RPMI7951 (cell line): ENCODE measurements around the gene CARM1. TPM values are rescaled to one million over a fixed set of nuclear protein-coding genes. Genes with fewer than 3 reads are reported as not detected.

Experiments
- total RNA-seq: library from RNA; depleted of rRNA; stranded (reverse); fragments of >200 nt; shearing (Covaris generic); gene quantifications from 2 replicates; pipeline ENCODE4 v1.2.3, GENCODE V29; 2014; rRNA removed

CARM1 gene
- total RNA-seq, 1 experiment from 2014 or later, result 23.9 TPM

Other genes with a start within 250 kb of the CARM1 start
- gene SLC44A2, start 246.0 kb upstream of the CARM1 start, total RNA-seq, result 16.5 and 21.1 TPM in 2 replicates
- 102 and 107 TPM in 2 replicates for gene ILF3, start 217.2 kb upstream of the CARM1 start, total RNA-seq
- gene QTRT1, start 170.1 kb upstream of the CARM1 start, total RNA-seq, result 18.4 and 25.5 TPM in 2 replicates
- gene DNM2, start 153.5 kb upstream of the CARM1 start, total RNA-seq, result 46.6 and 77.3 TPM in 2 replicates
- gene TMED1, start 35.3 kb upstream of the CARM1 start, total RNA-seq, result 39.8 and 77.3 TPM in 2 replicates
- gene C19orf38, start 23.1 kb upstream of the CARM1 start, total RNA-seq, result 0.36 TPM in 1 of 2 replicates, not detected in the other
- 34.1 and 38.3 TPM in 2 replicates for gene YIPF2, start 57.1 kb downstream of the CARM1 start, total RNA-seq
- gene TIMM29, start 57.3 kb downstream of the CARM1 start, total RNA-seq, result 20.4 and 32.0 TPM in 2 replicates
- 59.4 and 72.9 TPM in 2 replicates for gene SMARCA4, start 89.5 kb downstream of the CARM1 start, total RNA-seq
- 44.0 and 46.7 TPM in 2 replicates for gene LDLR, start 217.9 kb downstream of the CARM1 start, total RNA-seq